Measurements from ENCODE around the gene TIMP2.

DNA sequence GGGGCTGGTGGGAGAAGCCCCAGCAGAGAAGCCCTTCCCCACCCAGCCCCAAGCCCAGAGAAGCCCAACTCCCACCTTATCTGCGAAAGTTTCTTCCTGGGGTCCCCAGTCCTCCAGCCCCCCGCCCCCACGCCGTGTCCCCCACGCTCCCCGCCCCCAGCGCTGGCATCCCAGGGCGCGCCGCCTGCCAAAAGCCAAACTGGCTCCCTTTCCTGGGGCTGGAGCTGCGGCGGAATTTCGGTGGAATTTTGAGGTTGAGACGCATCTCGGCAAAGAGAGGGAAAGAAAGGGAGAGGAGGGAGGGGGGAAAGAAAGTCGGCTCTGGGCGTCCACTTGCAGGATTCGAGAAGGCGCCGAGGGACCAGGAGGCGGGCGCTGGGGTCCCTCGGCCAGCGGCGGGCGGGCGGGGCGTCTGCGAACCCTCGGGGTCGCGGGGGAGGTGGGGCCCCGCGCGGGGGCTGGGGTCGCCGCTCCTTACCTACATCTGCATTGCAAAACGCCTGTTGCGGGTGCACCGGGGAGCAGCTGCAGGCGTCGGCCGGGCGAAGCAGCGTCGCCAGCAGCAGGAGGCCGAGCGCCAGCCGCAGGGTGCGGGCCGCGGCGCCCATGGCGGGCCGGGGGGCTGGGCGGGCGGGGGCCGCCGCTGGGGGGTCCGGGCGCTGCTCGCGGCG lies 571 bp downstream of the TIMP2 start:
- TF ChIP-seq NR2C2 (CRISPR knock-in tag; IDR thresholded peaks at IDR 0.05; ENCODE audit: borderline replicate concordance) (no peak), ZNF558 (CRISPR knock-in tag; IDR thresholded peaks at IDR 0.05; ENCODE audit: borderline replicate concordance) (no peak), ZNF891 (CRISPR knock-in tag; IDR thresholded peaks at IDR 0.05) (no peak), IKZF4 (CRISPR knock-in tag; IDR thresholded peaks at IDR 0.05; ENCODE audit: borderline replicate concordance, low read depth, not compliant biosample characterization) (no peak), ZNF589 (CRISPR knock-in tag; conservative IDR thresholded peaks at IDR 0.05) (no peak)
- TF ChIP-seq, protein P1, sequence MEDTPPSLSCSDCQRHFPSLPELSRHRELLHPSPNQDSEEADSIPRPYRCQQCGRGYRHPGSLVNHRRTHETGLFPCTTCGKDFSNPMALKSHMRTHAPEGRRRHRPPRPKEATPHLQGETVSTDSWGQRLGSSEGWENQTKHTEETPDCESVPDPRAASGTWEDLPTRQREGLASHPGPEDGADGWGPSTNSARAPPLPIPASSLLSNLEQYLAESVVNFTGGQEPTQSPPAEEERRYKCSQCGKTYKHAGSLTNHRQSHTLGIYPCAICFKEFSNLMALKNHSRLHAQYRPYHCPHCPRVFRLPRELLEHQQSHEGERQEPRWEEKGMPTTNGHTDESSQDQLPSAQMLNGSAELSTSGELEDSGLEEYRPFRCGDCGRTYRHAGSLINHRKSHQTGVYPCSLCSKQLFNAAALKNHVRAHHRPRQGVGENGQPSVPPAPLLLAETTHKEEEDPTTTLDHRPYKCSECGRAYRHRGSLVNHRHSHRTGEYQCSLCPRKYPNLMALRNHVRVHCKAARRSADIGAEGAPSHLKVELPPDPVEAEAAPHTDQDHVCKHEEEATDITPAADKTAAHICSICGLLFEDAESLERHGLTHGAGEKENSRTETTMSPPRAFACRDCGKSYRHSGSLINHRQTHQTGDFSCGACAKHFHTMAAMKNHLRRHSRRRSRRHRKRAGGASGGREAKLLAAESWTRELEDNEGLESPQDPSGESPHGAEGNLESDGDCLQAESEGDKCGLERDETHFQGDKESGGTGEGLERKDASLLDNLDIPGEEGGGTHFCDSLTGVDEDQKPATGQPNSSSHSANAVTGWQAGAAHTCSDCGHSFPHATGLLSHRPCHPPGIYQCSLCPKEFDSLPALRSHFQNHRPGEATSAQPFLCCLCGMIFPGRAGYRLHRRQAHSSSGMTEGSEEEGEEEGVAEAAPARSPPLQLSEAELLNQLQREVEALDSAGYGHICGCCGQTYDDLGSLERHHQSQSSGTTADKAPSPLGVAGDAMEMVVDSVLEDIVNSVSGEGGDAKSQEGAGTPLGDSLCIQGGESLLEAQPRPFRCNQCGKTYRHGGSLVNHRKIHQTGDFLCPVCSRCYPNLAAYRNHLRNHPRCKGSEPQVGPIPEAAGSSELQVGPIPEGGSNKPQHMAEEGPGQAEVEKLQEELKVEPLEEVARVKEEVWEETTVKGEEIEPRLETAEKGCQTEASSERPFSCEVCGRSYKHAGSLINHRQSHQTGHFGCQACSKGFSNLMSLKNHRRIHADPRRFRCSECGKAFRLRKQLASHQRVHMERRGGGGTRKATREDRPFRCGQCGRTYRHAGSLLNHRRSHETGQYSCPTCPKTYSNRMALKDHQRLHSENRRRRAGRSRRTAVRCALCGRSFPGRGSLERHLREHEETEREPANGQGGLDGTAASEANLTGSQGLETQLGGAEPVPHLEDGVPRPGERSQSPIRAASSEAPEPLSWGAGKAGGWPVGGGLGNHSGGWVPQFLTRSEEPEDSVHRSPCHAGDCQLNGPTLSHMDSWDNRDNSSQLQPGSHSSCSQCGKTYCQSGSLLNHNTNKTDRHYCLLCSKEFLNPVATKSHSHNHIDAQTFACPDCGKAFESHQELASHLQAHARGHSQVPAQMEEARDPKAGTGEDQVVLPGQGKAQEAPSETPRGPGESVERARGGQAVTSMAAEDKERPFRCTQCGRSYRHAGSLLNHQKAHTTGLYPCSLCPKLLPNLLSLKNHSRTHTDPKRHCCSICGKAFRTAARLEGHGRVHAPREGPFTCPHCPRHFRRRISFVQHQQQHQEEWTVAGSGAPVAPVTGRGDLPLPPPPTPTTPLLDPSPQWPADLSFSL (CRISPR knock-in tag; IDR thresholded peaks at IDR 0.05), result no peak
